Activated naive CD4-positive, alpha-beta T cell (primary cell): ENCODE data around the gene FKBP6.
A peak's percentile ranks its signal among the peaks of the same experiment; 100 is the strongest.
"Not testable (repeated sequence)": the region's sequence is repeated elsewhere in the genome, so short reads cannot be mapped to it uniquely, and the experiment has no call there.

ENCODE experiments used
- DNase-seq, 4 experiments: peaks; one replicate each; lab custom pipeline; 2025; lab: John Stamatoyannopoulos, UW

Gene FKBP6

DNA sequence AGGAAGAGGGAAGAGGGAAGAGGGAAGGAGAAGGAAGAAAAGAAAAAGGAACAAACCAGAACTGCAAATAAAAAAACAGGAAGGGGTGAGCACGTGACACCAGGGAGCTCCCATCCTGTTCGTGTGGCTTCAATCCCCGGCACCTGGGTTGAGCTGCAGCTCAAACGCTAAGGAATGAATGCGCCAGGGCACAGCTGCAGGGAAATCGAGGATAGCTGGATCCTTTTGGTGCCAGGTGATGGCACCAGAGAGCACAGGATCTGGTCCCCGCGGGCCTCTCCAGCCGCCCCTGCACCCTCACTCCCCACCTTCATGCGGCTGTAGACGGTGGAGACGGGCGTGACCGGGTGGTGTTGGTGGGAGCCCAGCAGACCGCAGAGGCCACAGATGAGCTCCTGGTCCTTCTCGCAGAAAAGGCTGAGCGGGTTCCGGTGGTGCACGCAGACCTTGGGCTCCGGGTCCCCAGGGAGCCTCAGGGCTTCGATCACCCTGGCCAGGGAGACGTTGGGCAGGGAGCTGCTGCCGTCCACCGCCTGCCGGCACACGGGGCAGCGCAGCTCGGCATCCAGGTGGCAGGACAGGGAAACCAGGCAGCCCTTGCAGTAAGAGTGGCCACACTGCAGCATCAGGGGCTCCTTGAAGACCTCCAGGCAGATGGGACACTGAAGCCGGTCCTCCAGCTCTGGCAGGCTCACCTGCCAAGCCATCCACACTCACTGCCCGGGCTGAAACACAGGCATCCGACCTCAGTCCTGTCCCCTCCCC is 3.7 kb upstream of the FKBP6 start:
- DNase-seq: peak in 3 of 4 experiments; percentile 4 to 32 (median 28)

DNA sequence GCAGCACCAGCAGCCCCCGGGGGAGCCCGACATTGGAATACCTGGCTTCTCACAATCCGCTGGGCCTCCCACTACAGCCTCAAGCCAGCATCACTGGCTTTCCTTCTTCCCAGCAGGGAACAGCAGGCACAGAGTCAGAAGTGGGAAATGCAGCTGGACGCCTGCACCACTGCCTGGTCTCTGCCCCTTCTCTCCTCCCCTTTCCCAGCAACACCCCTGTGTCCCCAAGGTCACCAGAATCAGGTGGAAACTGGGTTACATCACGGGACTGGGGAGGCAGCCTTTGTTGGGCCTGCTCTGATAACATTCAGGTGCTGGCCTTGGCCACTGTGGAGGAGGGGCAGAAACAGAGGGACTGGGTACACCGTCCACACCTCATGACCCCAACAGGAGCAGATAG is 2.5 kb upstream of the FKBP6 start:
- DNase-seq: not testable (repeated sequence)

DNA sequence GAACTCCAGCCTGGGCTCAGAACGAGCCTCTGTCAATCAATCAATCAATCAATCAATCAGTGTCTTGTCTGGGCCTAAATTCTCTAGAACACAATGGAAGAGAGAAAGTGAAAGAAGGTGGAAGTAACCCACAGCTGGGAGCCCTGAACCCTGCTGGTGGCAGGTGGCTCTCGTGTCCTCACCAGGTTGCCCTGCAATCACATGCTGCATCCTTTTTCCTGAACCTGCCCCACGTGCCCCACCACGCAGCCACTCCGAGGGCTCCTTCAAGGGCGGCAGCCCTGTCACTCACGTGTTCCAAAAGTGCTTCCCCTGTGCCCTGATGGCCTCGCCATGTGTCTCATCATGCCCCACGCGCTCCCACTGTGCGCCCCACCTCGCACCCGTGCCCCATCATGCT is 512 bp upstream of the FKBP6 start:
- DNase-seq: not testable (repeated sequence)

DNA sequence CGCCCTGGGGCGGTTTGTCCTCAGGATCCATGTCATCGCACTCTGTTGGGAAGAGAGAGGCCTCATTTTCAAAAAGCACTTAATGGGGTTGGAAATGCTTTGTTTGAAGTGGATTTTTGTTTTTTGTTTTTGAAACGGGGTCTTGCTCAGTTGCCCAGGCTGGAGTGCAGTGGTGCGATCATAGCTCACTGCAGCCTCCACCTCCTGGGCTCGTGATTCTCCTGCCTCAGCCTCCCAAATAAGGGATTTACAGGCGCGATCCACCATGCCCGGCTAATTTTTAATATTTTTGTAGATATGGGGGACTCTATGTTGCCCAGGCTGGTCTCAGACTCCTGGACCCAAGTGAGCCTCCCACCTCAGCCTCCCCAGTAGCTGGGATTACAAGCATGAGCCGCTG is 735 bp downstream of the FKBP6 start:
- DNase-seq: no peak

DNA sequence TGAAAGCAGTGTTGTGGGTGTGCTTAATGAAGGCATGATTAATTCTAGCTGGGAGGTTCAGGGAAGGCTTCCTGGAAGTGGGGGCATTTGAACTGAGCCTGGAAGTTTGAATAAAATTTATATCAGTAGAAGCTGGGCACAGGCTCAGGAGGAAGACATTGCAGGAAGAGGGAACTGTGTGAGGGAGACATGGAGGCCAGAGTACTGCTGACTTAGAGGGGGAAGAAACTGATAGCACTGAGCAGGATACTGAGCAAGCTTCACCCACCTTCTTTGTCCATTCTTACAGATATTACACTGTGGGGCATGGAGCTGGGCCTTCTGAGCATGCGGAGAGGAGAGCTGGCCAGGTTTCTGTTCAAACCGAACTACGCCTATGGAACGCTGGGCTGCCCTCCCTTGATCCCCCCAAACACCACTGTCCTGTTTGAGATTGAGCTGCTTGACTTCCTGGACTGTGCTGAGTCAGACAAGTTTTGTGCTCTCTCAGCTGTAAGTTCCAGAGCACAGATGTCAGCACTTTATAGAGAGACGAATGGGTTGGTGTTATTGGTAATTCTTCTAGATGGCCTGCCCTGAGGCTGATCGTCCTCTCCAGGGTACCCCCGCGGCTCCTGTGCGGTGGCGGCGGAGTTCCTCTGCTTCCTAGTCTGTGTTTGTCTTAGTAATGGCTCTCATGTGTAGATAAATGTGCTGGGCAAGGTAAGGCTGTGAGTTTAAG is 2.1 kb downstream of the FKBP6 start:
- DNase-seq: no peak

DNA sequence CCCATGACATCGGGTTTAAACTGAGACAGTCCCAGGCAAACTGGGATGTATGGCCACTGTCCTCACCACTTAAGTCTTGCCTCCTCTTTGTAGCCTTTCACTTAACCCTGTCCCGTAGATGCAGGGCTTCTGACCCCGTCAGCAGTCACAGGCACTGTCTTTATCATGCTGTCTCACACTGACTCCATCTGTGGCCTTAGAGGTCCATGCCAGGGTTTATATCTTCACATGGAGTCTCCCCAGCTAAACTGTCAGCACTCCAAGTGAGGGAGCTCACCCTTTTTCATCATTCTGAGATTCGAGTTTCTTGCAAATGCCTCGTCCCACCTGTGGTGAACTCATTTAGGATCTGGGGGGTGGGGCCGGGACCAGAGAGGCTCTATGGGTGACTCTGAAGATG is 2.8 kb downstream of the FKBP6 start:
- DNase-seq: no peak

DNA sequence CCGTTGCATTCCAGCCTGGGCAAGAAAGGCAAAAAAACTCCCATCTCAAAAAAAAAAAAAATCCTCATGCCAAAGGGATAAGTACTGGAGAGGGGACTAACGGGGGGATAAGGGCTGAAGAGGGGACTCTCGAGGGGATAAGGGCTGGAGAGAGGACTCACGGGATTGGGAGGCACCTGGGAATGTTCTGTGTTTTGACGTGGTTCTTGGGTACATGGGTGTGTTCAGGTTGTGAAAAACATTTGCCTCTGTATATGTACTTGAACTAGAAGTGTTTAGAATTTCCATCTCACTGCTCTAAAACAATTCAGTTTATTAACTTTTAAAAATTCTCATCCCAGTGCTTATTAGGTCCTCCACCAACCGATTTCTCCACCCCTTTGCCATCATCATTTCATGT is 4.5 kb downstream of the FKBP6 start:
- no peak for DNase-seq

DNA sequence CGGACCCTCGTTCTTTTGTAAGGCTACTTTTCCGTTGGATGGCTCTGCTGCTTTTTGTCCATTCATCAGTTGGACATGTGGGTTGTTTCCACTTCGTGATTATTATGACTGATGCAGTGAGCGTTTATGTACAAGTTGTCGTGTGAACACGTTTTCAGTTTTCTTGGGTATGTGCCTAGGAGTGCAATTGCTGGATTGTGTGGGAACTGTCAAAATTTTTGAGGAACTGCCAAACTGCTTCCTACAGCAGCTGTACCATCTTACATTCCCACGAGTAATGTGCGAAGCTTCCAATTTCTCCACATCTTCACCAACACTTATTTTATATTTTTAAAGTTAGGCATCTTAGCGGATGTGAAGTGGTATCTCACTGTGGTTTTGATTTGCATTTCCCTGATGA is 10.4 kb downstream of the FKBP6 start:
- DNase-seq: no peak

DNA sequence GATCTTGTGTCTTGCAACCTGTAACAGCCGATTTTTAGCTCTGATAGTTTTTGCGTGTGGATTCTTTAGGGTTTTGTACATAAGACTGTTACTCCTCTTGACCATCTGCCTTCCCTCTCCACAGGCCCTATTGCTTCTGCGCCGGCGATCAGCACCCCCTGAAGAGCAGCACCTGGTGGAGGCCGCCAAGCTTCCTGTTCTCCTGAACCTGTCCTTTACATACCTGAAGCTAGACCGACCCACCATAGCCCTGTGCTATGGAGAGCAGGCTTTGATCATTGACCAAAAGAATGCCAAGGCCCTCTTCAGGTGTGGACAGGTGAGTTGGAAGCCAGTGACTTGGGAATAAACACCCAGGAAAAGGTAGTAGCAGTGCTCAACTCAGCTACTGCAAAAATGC is 12.6 kb downstream of the FKBP6 start:
- no peak for DNase-seq

DNA sequence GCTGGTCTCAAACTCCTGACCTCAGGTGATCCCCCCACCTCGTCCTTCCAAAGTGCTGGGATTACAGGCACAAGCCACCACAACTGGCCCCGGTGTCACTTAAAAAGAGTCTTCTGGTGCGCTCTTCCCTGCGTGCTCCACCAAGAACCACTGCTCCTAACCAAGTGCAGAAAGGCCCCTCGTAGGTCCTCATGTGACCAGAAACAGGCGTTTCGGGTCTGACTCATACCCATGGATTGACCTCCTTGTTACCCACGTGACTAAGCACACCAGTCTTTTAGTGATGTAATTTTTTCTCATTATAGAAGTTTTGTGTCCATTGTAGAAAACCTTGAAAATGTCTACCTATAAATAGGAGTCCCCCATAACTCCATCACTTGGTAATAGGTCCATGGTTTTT is 13.9 kb downstream of the FKBP6 start:
- no peak for DNase-seq

DNA sequence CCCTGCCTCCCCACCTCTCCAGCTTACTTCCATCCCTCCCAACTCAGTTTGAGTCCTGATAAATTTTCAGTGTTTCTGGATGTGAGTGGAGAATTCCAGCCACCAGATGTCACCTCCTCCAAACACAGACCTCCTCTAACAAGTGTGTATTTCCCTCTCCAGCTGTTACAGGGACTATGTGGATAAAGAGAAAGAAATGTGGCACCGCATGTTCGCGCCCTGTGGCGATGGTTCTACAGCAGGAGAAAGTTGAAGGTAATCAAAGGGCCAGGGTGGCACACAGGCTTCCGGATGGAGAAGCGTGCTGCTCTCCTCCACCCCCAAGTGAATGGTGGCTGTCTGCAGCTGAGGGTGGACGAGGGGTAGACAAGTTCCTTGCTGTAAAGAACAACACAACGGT is 14.7 kb downstream of the FKBP6 start:
- DNase-seq: no peak

DNA sequence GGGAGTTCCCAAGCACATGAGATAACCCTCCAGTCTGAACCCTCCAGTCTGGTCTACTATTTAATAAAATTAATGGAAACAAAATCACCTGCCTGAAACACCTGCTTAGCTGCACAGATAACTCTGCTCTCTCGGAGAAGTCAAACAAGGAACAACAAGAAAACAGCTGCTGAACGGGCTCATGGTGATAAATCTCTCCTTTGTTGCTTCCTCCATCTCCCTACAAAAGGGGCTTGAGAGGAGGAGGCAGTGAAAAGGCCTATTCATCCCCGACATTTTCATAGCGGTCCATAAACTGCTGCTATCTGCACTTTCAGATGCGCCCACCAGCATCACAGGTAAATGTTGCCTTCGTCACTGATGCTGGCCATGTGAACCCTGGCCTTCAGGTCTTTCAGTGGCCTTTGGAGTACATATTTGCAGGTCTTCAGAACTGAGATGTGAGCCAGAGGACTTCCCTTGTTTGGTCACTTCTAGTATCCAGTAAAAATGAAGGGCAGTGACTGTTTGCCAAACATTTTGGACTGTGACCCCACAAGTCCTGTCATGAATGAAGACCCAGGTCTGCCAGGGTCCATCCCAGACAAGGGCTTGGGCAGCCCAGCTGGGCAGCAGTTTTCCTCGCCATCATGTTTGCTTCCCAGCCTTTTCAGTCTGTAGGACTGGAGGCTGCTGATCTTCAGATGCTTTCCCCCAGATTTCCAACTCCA is 15.9 kb downstream of the FKBP6 start:
- DNase-seq: no peak

DNA sequence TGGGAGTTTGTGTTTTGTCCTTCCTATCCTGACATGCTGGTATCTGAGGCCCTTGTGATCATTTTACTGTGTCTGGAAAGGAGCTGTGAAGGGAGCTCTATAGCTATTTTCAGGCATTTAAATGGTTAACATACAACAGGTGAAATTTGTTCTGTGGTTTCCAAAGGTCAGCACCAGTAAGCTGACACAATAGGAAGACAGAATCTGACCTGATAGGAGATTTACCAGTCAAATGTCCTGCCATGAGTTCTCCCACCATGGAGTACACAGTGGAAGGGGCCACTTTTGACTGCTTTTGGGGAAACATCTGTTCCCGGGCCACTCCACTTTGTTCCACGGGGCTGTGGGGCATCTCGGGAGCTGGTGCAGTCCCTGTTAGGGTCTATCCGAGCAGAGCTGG is 17.6 kb downstream of the FKBP6 start:
- no peak for DNase-seq

DNA sequence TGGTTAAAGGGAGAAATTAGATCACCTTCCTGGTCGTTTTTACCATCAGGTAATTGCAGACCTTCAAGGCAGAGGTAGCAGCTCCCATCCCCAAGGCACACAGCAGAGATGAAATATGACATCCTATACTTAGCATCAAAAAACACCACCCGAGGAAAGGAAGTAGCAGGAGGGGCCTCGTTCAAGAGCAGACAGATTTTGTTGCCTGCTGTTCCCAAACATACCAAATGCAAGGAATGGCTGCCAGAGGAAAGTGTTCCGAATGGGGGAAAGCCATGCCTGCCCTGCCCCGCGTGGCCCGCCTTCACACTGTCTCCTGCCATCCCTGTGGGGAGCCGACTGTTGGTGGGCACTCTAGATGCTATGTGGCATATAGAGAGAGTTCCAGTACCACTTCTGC is 18.0 kb downstream of the FKBP6 start:
- DNase-seq: no peak

DNA sequence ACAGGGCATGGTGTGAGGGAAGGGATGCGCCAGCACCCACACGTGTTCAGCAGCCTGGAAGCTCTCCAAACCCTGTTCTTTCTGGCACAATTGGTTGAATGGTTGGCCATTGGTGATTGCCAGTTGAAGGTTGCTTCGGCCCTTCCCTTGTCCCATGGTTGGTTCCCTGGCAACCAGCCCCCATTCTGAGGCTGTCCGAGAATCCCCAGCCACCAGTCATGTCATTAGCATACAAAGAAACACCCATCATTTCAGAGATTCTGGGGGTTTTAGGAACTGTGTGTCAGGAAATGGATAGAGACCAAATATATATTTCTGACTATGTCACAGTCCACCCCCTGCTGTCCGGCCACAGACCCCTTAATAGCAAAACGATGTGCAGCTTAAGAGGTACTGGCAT is 21.8 kb downstream of the FKBP6 start:
- DNase-seq: no peak

DNA sequence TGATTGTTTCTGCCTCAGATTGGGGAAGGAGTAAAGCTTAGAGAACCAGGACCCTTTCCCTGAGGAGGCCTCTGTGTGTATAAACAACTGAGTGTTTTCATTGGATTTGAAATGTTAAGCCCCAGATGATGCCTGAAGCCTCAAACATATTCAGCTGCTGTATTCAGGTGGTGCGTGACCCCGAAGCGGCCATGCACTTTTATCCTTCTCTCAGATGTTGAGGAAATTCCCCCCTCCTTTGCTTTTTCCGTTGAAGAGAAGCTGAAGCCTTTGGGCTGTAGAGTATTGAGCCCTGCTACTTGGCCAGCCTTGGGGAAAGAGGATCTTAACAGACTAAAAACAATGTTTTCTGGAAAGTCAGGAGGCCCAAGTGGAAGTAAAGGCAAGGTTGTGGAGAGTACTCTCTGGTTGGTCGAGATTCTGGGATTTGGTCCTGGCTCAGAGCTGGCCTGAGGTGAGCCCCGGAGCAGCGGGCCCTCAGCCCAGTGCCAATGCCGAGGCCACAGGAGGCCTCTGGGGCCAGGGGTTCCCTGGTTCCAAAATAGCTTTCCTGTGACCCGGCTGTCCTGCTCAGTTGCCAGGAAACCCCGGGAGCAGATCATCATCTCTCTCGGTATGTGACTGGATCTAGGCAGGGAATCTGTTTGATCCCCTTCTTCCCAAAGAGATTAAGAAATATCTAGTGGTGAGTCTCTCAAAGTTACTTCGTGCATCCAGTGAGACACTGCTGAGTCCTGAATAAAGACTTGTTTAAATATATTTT is 22.5 kb downstream of the FKBP6 start:
- DNase-seq: no peak

DNA sequence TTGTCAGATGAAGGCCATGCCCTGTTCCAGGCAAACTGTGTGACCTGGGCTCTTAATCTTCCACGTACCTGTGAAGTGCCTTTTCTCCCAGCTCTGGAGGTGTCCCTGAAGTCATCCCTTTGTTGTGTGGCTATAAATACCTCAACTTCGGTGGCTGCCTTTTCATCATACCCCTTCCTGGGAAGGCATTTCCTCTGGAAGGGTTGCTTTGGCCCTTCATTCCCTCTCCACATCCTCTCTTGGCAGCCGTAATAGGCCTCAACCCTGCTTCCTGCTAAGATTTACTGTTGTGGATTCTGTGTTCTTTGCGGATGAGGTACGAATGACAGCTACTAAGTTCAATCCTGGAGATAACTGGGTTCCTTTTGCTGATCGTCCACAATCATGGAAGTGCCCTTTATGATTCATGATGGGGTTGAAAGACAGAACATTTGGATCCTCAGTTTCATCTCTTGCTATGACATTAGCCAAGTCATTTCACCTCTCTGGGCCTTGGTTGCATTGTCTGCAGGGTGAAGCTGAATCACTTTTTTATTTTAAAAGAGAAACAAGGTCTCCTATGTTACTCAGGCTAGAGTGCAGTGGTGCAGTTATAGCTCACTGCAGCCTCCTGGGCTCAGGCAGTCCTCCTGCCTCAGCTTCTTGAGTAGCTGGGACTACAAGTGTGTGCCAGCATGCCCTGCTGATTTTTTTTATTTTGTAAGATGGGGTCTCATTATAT is 23.6 kb downstream of the FKBP6 start:
- DNase-seq: no peak

DNA sequence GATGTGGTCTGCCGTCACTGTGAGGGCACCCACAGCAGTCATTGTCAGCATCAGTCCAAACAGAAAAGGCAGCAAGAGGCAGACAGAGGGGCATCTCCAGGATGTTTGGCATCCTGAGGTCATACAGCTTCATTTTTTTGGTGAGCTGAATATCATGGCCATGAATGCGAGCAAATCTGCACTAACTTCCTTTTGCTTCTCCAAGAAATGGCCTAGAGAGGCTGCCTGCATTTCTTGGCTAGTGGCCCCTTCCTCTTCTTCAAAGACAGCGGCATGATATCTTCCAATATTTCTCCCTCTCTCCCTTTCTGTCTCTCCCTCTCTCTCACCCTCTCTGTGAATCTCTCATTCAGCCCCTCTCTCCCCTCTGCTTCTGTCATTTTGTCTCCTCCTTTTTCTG is 24.8 kb downstream of the FKBP6 start:
- no peak for DNase-seq

DNA sequence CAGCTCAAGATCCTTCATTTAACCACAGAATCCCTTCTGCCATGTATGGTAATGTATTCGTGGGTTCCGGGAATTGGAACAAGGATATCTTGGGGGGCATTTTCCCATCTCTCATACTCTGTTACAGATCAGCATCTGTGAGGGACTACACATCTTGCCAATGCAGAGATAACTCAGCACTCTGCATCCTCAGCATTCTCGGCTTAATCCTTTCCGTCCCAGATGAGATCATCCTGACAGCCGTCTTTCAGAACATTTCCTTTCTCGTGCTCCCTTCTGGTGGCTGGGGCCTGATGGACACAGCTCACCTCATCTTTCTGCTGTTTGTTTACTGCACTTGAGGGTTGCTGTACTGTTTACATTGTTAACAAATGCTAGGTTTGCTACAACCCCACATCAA is 25.3 kb downstream of the FKBP6 start:
- DNase-seq: no peak

DNA sequence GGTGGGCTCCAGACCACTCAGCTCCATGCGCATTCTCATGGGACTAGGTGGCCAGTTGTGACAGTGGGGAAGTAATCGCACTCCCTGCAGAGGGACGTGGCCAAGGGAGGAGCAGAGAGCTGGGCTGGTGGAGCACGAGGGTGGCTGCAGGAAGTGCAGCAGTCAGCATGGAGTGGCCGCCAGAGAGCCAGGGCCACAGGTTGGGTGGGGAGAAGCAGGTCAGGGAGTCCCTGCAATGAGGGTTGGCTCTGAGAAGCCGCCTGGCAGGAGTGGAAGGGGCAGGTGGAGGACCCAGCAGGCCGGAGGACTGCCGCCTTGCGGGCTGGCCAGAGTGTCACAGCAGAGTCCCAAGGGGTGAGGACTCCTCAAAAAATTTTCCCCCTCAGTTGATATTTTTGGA is 26.2 kb downstream of the FKBP6 start:
- DNase-seq: no peak

DNA sequence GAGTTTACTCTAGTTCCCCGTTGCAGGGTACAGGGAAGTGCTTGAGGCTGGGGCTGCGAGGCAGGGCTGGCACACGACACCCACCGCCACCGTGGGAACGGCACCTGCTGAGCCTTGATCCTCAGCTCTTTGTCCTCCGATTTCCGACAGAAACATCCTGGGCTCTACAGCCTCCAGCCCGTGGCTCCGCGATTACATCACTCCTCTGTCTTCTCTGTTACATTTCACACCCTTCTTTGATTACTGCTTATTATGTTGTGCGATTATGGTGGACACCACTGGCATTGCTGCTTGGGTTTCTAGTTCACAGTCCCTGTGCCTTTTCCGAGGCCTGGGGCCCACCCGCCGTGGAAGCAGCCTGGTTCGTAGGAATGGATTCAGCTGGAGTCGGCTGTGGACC is 26.9 kb downstream of the FKBP6 start:
- no peak for DNase-seq

DNA sequence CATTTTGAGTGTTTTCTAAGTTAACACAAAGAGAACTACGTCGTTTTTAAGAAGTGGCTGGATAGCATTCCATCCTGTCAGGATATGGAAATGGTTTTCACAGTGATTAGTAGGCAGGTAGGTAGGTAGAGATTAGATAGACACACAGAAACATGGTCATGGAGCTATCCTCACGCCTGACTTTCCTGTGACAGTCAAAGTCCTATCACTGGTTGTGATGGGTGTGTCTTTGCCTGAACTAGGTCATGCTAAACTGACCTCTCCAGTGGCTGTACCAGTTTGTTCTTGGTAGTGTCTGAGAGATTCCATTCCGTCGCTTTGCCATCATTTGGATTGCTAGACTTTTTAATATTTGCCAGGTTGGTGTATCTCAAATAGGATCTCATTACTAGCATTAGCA is 28.2 kb downstream of the FKBP6 start:
- no peak for DNase-seq
